Erythroblast (primary cell): ENCODE results near the gene CYP4F3.

Source experiments
- DNase-seq, 2 experiments: peaks; one replicate each; lab custom pipeline; 2025; lab: John Stamatoyannopoulos, UW
- GATA1 ChIP-seq: IDR thresholded peaks from 2 replicates; pipeline ENCODE4 v1.6.1; 2011; ENCODE audit warnings: low read depth, mild to moderate bottlenecking, control low read depth, low read length, moderate library complexity
- POLR2A ChIP-seq: IDR thresholded peaks from 2 replicates; pipeline ENCODE4 v1.6.1; 2011; ENCODE audit warnings: mild to moderate bottlenecking, low read length

The CYP4F3 gene

DNA sequence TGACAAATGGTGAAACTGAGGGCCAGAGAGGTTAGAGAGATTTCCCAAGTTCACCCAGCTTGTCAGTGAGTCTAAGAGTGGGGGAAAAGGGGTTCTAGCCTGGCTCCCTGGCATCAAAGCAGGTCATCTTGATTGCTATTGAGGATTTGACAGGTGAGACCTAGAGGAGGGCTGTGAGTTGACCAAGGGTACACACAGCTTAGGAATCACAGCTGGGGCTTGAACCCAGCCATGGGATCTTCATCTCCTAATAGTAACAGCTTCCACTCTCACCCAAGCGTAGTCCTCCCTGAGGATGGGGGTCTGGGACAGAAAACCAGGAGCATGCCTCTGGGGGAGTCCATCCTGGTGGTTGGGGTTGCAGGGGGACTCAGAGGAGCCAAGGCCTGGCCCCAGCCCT, 18.9 kb upstream of the CYP4F3 start:
- DNase-seq: no peak
- TF ChIP-seq GATA1 (no peak), POLR2A (no peak)

- no peak for TF ChIP-seq POLR2A
- no peak for TF ChIP-seq GATA1
- DNase-seq: no peak
These were observed 17.7 kb upstream of the CYP4F3 start for GRCh38 chr19:15622991-15623390.

GRCh38 chr19:15623711-15624318, 16.9 kb upstream of the CYP4F3 start:
- TF ChIP-seq GATA1: no peak
- no peak for TF ChIP-seq POLR2A
- no peak for DNase-seq

- no peak for DNase-seq
- TF ChIP-seq GATA1: no peak
- no peak for TF ChIP-seq POLR2A
These were observed 12.3 kb upstream of the CYP4F3 start for GRCh38 chr19:15628236-15629002.

DNA sequence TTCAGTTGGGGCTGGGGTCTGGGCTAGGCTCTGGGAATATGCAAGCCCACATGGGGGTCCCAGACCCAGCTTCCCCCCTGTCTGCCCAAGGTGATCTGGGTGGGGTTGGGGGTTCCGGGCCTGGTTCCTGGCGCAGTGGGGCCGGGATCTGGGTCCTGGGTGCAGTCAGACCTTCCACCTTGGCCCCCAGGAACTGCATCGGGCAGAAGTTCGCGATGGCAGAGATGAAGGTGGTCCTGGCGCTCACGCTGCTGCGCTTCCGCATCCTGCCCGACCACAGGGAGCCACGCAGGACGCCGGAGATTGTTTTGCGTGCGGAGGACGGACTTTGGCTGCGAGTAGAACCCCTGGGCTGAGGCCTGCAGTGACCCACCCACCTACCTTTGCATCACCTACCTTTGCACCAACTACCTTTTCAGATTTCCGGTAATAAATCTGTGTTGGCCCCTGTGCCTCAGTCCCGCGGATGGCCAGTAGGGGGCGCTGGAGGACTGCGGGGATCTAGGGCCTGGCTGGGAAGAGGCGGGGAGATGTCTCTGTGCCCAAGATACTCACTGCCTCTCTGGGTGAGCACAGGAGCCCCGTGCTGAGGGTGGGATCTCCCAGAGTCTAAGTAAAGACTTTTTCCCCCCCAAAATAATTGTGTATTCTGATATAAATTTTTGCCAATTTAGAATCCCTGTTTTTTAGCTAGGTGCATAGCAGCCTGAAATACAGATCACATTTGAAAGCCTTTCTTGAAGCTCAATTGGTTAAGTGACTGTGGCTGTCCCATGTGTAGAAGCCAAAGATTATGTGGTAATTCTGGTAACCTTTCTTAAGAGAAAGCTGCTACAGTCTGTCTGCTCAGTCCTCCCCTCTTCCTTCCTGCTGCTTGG, 11.5 kb upstream of the CYP4F3 start:
- peak; percentile 71 to 88 for DNase-seq
- TF ChIP-seq POLR2A (no peak), GATA1 (no peak)

DNA sequence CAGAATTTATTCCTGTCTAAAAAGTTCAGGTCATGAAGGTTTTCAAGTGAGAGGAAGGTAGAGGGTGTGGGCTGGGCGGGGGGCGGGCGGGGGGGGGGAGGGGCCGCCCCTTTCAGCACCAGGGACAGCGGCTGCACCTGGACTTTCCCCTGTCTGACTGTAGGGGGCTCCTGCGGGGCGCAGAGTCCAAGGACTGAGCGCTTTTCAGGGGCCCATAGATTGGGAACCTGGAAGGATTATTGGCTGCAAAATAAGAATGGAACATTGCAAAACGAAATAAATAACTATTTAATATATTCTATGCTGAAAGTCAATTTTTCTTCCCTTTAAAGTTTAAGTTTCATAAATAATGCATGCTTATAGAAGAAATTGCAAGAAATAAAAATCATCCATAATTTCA, 8.9 kb upstream of the CYP4F3 start:
- TF ChIP-seq GATA1 (no peak), POLR2A (no peak)
- peak; percentile 44 to 64 for DNase-seq

- no peak for DNase-seq
- no peak for TF ChIP-seq GATA1
- TF ChIP-seq POLR2A: no peak
These were observed 7.4 kb upstream of the CYP4F3 start for GRCh38 chr19:15633082-15633835.

DNA sequence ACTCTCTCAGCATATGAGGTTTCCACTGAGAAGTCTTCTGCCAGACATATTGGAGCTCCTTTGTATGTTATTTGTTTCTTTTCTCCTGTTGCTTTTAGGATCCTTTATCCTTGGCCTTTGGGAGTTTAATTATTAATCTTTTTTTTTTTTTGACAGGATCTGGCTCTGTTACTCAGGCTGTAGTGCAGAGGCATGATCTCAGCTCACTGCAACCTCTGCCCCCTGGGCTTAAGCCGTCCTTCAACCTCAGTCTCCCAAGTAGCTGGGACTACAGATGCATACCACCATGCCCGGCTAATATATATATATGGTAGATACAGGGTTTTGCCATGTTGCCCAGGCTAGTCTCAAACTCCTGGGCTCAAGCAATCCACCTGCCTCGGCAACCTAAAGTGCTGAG, 6.6 kb upstream of the CYP4F3 start:
- no peak for DNase-seq
- no peak for TF ChIP-seq GATA1
- no peak for TF ChIP-seq POLR2A

DNA sequence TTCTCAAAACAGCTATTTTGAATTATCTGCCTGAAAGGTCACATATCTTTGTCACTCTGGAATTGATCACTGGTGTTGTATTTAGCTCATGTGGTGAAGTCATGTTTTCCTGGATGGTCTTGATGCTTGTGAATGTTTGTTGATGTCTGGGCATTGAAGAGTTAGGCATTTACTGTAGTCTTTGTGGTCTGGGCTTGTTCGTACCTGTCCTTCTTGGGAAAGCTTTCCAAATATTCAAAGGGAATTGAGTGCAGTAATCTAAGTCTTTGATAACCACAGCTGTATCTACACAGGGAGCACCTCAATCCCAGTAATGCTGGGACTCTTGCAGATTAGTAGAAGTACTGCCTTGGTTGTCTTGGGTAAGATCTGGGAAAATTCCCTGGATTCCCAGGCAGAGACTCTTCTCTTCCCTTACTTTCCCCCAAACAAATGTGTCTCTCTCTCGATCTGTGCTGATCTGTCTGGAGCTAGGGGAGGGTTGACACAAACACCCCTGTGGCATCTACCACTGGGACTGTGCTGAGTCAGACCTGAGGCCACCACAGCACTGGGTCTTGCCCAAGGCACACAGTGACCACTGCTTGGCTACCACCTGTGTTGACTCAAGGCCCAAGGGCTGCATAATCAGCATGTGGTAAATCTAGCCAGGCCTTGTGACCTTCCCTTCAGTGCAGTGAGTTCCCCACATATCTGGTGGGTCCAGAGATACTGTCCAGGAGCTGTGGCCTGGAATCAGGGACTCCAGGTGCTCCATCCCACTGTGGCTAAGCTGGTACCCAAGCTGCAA, 5.5 kb upstream of the CYP4F3 start:
- TF ChIP-seq POLR2A: no peak
- TF ChIP-seq GATA1: no peak
- DNase-seq: no peak

DNA sequence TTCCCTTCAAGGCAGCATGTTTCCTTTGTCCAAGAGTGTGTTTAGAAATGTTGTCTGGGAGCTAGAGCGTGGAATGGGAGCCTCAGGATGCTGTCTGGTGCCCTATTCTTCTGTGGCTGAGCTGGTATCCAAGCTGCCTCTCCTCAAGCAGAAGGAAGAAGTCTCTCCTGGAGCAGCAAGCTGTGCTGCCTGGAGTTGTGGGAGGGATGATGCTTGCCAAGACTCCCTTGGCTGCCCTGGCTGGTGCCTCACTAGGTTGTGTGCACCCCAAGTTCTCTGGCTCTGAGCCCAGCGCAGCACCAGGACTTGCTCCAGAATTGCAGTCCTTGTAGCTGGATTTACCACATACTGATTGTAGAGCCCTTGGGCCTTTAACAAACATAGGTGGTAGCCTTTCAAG, 4.7 kb upstream of the CYP4F3 start:
- no peak for TF ChIP-seq POLR2A
- no peak for TF ChIP-seq GATA1
- no peak for DNase-seq

DNA sequence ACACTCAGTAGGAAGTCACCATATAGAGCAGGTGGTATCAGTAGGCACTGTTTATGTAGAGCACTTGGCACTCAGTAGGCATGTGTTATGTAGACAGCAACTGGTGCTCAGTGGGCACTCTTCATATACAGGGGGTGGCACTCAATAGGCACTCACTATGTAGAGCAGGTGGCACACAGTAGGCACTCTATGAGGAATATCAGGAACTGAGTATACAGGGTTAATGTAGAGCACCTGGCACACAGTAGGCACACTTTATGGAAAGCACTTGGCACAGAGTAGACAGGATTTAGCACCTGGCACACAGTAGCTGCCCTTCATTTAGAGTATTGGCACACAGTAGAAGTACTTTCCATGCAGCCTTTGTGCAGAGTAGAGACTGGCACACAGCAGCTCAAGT, 1.1 kb upstream of the CYP4F3 start:
- DNase-seq: no peak

GRCh38 chr19:15640904-15641597, 354 bp downstream of the CYP4F3 start:
- peak; percentile 41 to 77 for DNase-seq
- TF ChIP-seq GATA1 (no peak), POLR2A (no peak)

More for the DNA sequence above, 1.1 kb upstream of the CYP4F3 start:
- no peak for TF ChIP-seq POLR2A
- TF ChIP-seq GATA1: no peak
